IMR-90 (cell line): ENCODE results near the gene IMPG2. TPM values are rescaled to one million over a fixed set of nuclear protein-coding genes. Genes with fewer than 3 reads are reported as not detected.

Experiments
- ATAC-seq: fragments of 200-7000 bp; cut with Tn5 transposase; 2 replicates; pipeline ENCODE4 v1.9.1; 2020; ENCODE audit warnings: low read depth, mild to moderate bottlenecking, moderate library complexity
- BruUV-seq: library from RNA; stranded (reverse); fragments of 400-500 nt; replicated peaks from 2 replicates; lab custom pipeline; 2021; lab: Mats Ljungman, UMichigan
- CTCF ChIA-PET: fragments of 300-600 bp; formaldehyde crosslinking; extraction: SDS; loops from one replicate; lab custom pipeline; 2021; ENCODE audit warnings: antibody characterized with exemption; lab: Yijun Ruan, JAX
- POLR2A ChIA-PET: fragments of 300-600 bp; sonication (Branson Sonifier 250); formaldehyde crosslinking; loops from one replicate; lab custom pipeline; 2022; ENCODE audit warnings: antibody characterized with exemption; ENCODE audit not compliant: unreplicated experiment; lab: Charles Lee
- DNase-seq: peaks from one replicate; pipeline ENCODE4 v3.0.0; 2013
- H2AFZ ChIP-seq: replicated peaks from 2 replicates; pipeline ENCODE3; 2013; ENCODE audit warnings: low read length, mild to moderate bottlenecking; ENCODE audit not compliant: poor library complexity
- H2AK5ac ChIP-seq: 2 replicates; pipeline ENCODE4 v1.6.1; 2013; ENCODE audit warnings: low read depth, low read length, inconsistent platforms
- H2AK9ac ChIP-seq: replicated peaks from 2 replicates; pipeline ENCODE3; 2013; ENCODE audit warnings: mild to moderate bottlenecking, low read depth, low read length, moderate library complexity; ENCODE audit not compliant: poor library complexity
- H2BK120ac ChIP-seq: 2 replicates; pipeline ENCODE4 v1.6.1; 2013; ENCODE audit warnings: low read depth, low read length, inconsistent platforms
- H2BK15ac ChIP-seq: 3 replicates; pipeline ENCODE4 v1.6.1; 2013; ENCODE audit warnings: low read depth, low read length, inconsistent platforms
- H2BK20ac ChIP-seq: 2 replicates; pipeline ENCODE4 v1.6.1; 2013; ENCODE audit warnings: low read depth, mild to moderate bottlenecking, inconsistent platforms, low read length, moderate library complexity
- H2BK5ac ChIP-seq: 2 replicates; pipeline ENCODE4 v1.6.1; 2013; ENCODE audit warnings: mild to moderate bottlenecking, low read depth, low read length, inconsistent platforms; ENCODE audit not compliant: poor library complexity, severe bottlenecking
- H3K14ac ChIP-seq: replicated peaks from 2 replicates; pipeline ENCODE4 v1.6.1; 2013; ENCODE audit warnings: low read depth, low read length, inconsistent platforms
- H3K18ac ChIP-seq: 2 replicates; pipeline ENCODE4 v1.6.1; 2013; ENCODE audit warnings: low read depth, low read length, control low read depth
- H3K23ac ChIP-seq: 2 replicates; pipeline ENCODE4 v1.6.1; 2013; ENCODE audit warnings: low read depth, low read length, inconsistent platforms
- H3K27ac ChIP-seq: 2 replicates; pipeline ENCODE4 v1.5.1; 2013; ENCODE audit warnings: mild to moderate bottlenecking, control low read depth, low read length; ENCODE audit not compliant: insufficient read depth
- H3K27me3 ChIP-seq: 2 replicates; pipeline ENCODE4 v1.6.1; 2013; ENCODE audit warnings: low read length; ENCODE audit not compliant: control insufficient read depth, insufficient read depth
- H3K36me3 ChIP-seq: 2 replicates; pipeline ENCODE4 v1.6.1; 2013; ENCODE audit warnings: low read length, mixed read lengths; ENCODE audit not compliant: control insufficient read depth, insufficient read depth
- H3K4ac ChIP-seq: 2 replicates; pipeline ENCODE4 v1.6.1; 2013; ENCODE audit warnings: low read depth, low read length, inconsistent platforms
- H3K4me1 ChIP-seq: 2 replicates; pipeline ENCODE4 v1.6.1; 2013; ENCODE audit warnings: low read length, mixed read lengths; ENCODE audit not compliant: control insufficient read depth, insufficient read depth
- H3K4me2 ChIP-seq: 2 replicates; pipeline ENCODE4 v1.6.1; 2013; ENCODE audit warnings: low read depth, mild to moderate bottlenecking, control low read depth, low read length, moderate library complexity
- H3K4me3 ChIP-seq: 2 replicates; pipeline ENCODE4 v1.5.1; 2013; ENCODE audit warnings: low read depth, mild to moderate bottlenecking, control low read depth, low read length, moderate library complexity; ENCODE audit not compliant: insufficient read depth
- H3K56ac ChIP-seq: 2 replicates; pipeline ENCODE4 v1.6.1; 2013; ENCODE audit warnings: low read length, inconsistent platforms; ENCODE audit not compliant: insufficient read depth; ENCODE audit errors: extremely low read depth
- H3K79me1 ChIP-seq, 2 experiments: 2 replicates each; pipeline ENCODE4 v1.6.1; 2013; ENCODE audit warnings: low read length in 2 of 2, inconsistent platforms in 1 of 2, low read depth in 1 of 2
- H3K9ac ChIP-seq: 2 replicates; pipeline ENCODE4 v1.6.1; 2013; ENCODE audit warnings: low read depth, low read length, control low read depth
- H3K9me1 ChIP-seq: 2 replicates; pipeline ENCODE4 v1.6.1; 2013; ENCODE audit warnings: low read length, inconsistent platforms; ENCODE audit not compliant: insufficient read depth
- H3K9me3 ChIP-seq: 2 replicates; pipeline ENCODE4 v1.6.1; 2013; ENCODE audit warnings: low read length; ENCODE audit not compliant: control insufficient read depth, insufficient read depth
- H4K20me1 ChIP-seq: 2 replicates; pipeline ENCODE4 v1.6.1; 2013; ENCODE audit warnings: low read length, inconsistent platforms; ENCODE audit not compliant: insufficient read depth
- H4K5ac ChIP-seq: 2 replicates; pipeline ENCODE4 v1.6.1; 2013; ENCODE audit warnings: mild to moderate bottlenecking, low read depth, low read length, control low read depth
- H4K8ac ChIP-seq, 2 experiments: 2 replicates each; pipeline ENCODE4 v1.6.1; 2013; ENCODE audit warnings: low read depth in 2 of 2, low read length in 2 of 2, control low read depth in 1 of 2, inconsistent platforms in 1 of 2
- H4K91ac ChIP-seq: 2 replicates; pipeline ENCODE4 v1.6.1; 2013; ENCODE audit warnings: low read depth, low read length, inconsistent platforms; ENCODE audit not compliant: insufficient read depth
- BHLHE40 ChIP-seq: fragments of 150-350 bp; IDR thresholded peaks from 2 replicates; pipeline ENCODE4 v1.6.1; 2016; ENCODE audit warnings: mild to moderate bottlenecking, low read depth, low read length
- CEBPB ChIP-seq: IDR thresholded peaks from 2 replicates; pipeline ENCODE4 v1.6.1; 2012; ENCODE audit warnings: low read depth, low read length, improper control_type of control experiment
- CHD1 ChIP-seq: IDR thresholded peaks from 2 replicates; pipeline ENCODE4 v1.6.1; 2012; ENCODE audit warnings: low read depth, low read length, improper control_type of control experiment
- FOS ChIP-seq: fragments of 150-350 bp; IDR thresholded peaks from 2 replicates; pipeline ENCODE4 v1.6.1; 2016; ENCODE audit warnings: low read depth, low read length
- MAFK ChIP-seq: IDR thresholded peaks from 2 replicates; pipeline ENCODE4 v1.6.1; 2012; ENCODE audit warnings: low read depth, low read length, improper control_type of control experiment
- MAZ ChIP-seq: IDR thresholded peaks from 2 replicates; pipeline ENCODE4 v1.6.1; 2012; ENCODE audit warnings: low read depth, mild to moderate bottlenecking, low read length, improper control_type of control experiment, moderate library complexity, borderline replicate concordance
- MXI1 ChIP-seq: IDR thresholded peaks from 2 replicates; pipeline ENCODE4 v1.6.1; 2012; ENCODE audit warnings: low read depth, mild to moderate bottlenecking, low read length, moderate library complexity, borderline replicate concordance
- NFE2L2 ChIP-seq: fragments of 150-350 bp; IDR thresholded peaks from 2 replicates; pipeline ENCODE4 v1.6.1; 2016; ENCODE audit warnings: low read depth, mild to moderate bottlenecking, low read length
- POLR2A ChIP-seq: IDR thresholded peaks from 2 replicates; pipeline ENCODE4 v1.6.1; 2012; ENCODE audit warnings: mild to moderate bottlenecking, low read depth, low read length
- RAD21 ChIP-seq: IDR thresholded peaks from 2 replicates; pipeline ENCODE4 v1.6.1; 2012; ENCODE audit warnings: low read length, improper control_type of control experiment
- RCOR1 ChIP-seq: IDR thresholded peaks from 2 replicates; pipeline ENCODE4 v1.6.1; 2012; ENCODE audit warnings: mild to moderate bottlenecking, low read length, improper control_type of control experiment; ENCODE audit not compliant: insufficient replicate concordance
- RFX5 ChIP-seq: IDR thresholded peaks from 2 replicates; pipeline ENCODE4 v1.8.0; 2012; ENCODE audit warnings: low read depth, mild to moderate bottlenecking, low read length, moderate library complexity
- SMC3 ChIP-seq: fragments of 150-350 bp; IDR thresholded peaks from 2 replicates; pipeline ENCODE4 v1.6.1; 2016; ENCODE audit warnings: low read depth, mild to moderate bottlenecking, antibody characterized with exemption, low read length, moderate library complexity
- WGBS, 2 experiments: methylation state at CpG; one replicate each; pipeline versions ENCODE4 v1.1.5 to v1.1.7; 2013; ENCODE audit warnings: missing lambda C conversion rate in 2 of 2; ENCODE audit not compliant: insufficient read length in 1 of 2; ENCODE audit errors: extremely low coverage in 2 of 2; 5-methylcytosine and 5-hydroxymethylcytosine counted together
- dilution Hi-C: fragments of 300-500 bp; cut with HindIII; formaldehyde crosslinking; loops from one replicate; pipeline ENCODE4 v1.14.3; 2018; ENCODE audit warnings: low sequenced_read_pairs; ENCODE audit not compliant: unreplicated experiment
- in situ Hi-C: fragments of 300-500 bp; cut with MboI; formaldehyde crosslinking; loops from 3 replicates; pipeline ENCODE4 v1.14.3; 2019; ENCODE audit warnings: low sequenced_read_pairs, inconsistent platforms, mixed read lengths
- intact Hi-C: fragments of 100-400 bp; cut with micrococcal nuclease; formaldehyde crosslinking; loops from 2 replicates; pipeline ENCODE4 v1.10.0; 2022
- polyA plus RNA-seq, 3 experiments: library from polyadenylated mRNA; depleted of rRNA; stranded (reverse); fragments of >200 nt; gene quantifications; 2 replicates each; pipeline ENCODE4 v1.2.3, GENCODE V29; 2012; ENCODE audit warnings: low replicate concordance in 1 of 3
- total RNA-seq: library from RNA; depleted of rRNA; stranded (reverse); fragments of >200 nt; gene quantifications from 2 replicates; pipeline ENCODE4 v1.2.3, GENCODE V29; 2012
- TF ChIP-seq, protein P1 (sequence below): conservative IDR thresholded peaks from 2 replicates; pipeline ENCODE4 v1.5.1; 2012; ENCODE audit warnings: mild to moderate bottlenecking, low read depth, low read length, improper control_type of control experiment
- TF ChIP-seq, protein P2 (sequence below): fragments of 150-350 bp; IDR thresholded peaks from 2 replicates; pipeline ENCODE4 v1.6.1; 2016; ENCODE audit warnings: low read depth, mild to moderate bottlenecking, low read length, moderate library complexity, borderline replicate concordance
- TF ChIP-seq, protein P3 (sequence below): fragments of 150-350 bp; IDR thresholded peaks from 2 replicates; pipeline ENCODE4 v1.6.1; 2017; ENCODE audit warnings: mild to moderate bottlenecking, antibody characterized with exemption, low read length, low read depth

Gene IMPG2
- total and polyA plus RNA-seq, 2 of the 4 experiments (the other 2 are of a cell fraction), result 0.10 to 0.18 TPM

DNA sequence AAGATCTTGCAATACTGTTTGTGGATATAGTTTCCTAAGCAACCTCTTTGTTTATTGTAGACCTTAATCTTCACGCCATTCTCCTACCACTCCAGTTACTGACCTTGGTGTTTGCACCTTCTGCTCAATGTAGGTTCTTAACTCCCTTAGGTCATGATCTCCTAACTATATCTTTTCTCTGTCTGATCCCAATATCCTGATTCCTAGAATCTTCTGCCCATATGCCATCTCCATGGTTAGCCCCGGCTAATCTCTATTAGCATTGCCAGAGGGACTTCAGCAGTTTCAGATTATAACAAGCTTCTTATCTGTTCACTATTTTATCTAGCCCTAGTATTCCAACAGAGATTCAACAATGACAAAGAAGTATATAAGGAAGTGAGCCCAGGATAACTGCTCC lies 64.9 kb downstream of the IMPG2 start:
- Histone ChIP-seq H3K27me3 (no peaks in the 10 kb centered on the region; the same call in 1 of the 2 replicates), H3K4me3 (no peak overlapping the region), H3K18ac (no peak overlapping the region), H4K91ac (no peak overlapping the region), H3K4me2 (no peak overlapping the region), H3K4me1 (no peaks in the 10 kb centered on the region), H3K23ac (no peak overlapping the region), H2BK15ac (no peak overlapping the region), H2BK120ac (no peak overlapping the region), H4K8ac (no peak overlapping the region), H4K20me1 (no peaks in the 10 kb centered on the region), H3K4ac (no peak overlapping the region), H2BK5ac (no peak overlapping the region), H3K9ac (no peak overlapping the region), H3K56ac (no peak overlapping the region), H2AK5ac (no peak overlapping the region), H2AK9ac (no peak overlapping the region), H2AFZ (no peak overlapping the region), H4K5ac (no peak overlapping the region), H3K9me3 (no peaks in the 10 kb centered on the region), H3K27ac (no peak overlapping the region), H3K36me3 (no peaks in the 10 kb centered on the region), H3K14ac (no peak overlapping the region), H2BK20ac (no peak overlapping the region), H3K9me1 (no peaks in the 10 kb centered on the region), H3K79me1 (no peaks in the 10 kb centered on the region)
- BruUV-seq, result no TSS peak
- WGBS, 2 experiments, result no CpG with 5 or more reads among the region's 2 CpGs
- ATAC-seq (no peak), DNase-seq (no peak)
- intact Hi-C loops, result no loop called here
- dilution Hi-C loops, result no loop called here
- TF ChIP-seq RFX5 (no peak), MAZ (no peak), MAFK (no peak), CHD1 (no peak), CEBPB (no peak), RCOR1 (no peak), MXI1 (no peak), BHLHE40 (no peak), SMC3 (no peak), NFE2L2 (no peak), POLR2A (no peak), RAD21 (no peak), FOS (no peak)
- TF ChIP-seq, protein P1, sequence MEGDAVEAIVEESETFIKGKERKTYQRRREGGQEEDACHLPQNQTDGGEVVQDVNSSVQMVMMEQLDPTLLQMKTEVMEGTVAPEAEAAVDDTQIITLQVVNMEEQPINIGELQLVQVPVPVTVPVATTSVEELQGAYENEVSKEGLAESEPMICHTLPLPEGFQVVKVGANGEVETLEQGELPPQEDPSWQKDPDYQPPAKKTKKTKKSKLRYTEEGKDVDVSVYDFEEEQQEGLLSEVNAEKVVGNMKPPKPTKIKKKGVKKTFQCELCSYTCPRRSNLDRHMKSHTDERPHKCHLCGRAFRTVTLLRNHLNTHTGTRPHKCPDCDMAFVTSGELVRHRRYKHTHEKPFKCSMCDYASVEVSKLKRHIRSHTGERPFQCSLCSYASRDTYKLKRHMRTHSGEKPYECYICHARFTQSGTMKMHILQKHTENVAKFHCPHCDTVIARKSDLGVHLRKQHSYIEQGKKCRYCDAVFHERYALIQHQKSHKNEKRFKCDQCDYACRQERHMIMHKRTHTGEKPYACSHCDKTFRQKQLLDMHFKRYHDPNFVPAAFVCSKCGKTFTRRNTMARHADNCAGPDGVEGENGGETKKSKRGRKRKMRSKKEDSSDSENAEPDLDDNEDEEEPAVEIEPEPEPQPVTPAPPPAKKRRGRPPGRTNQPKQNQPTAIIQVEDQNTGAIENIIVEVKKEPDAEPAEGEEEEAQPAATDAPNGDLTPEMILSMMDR, result no peak
- TF ChIP-seq, protein P2, sequence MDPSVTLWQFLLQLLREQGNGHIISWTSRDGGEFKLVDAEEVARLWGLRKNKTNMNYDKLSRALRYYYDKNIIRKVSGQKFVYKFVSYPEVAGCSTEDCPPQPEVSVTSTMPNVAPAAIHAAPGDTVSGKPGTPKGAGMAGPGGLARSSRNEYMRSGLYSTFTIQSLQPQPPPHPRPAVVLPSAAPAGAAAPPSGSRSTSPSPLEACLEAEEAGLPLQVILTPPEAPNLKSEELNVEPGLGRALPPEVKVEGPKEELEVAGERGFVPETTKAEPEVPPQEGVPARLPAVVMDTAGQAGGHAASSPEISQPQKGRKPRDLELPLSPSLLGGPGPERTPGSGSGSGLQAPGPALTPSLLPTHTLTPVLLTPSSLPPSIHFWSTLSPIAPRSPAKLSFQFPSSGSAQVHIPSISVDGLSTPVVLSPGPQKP, result no peak
- TF ChIP-seq, protein P3, sequence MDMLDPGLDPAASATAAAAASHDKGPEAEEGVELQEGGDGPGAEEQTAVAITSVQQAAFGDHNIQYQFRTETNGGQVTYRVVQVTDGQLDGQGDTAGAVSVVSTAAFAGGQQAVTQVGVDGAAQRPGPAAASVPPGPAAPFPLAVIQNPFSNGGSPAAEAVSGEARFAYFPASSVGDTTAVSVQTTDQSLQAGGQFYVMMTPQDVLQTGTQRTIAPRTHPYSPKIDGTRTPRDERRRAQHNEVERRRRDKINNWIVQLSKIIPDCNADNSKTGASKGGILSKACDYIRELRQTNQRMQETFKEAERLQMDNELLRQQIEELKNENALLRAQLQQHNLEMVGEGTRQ, result no peak
- POLR2A ChIA-PET, result no interaction called here
- CTCF ChIA-PET, result no interaction called here
- in situ Hi-C loops, result no loop called here
